Sciatic nerve (tissue), 2 donors: ENCODE measurements around the gene MUC5AC. TPM values are rescaled to one million over a fixed set of nuclear protein-coding genes. Genes with fewer than 3 reads are reported as not detected.
"Not testable (repeated sequence)": the region's sequence is repeated elsewhere in the genome, so short reads cannot be mapped to it uniquely, and the experiment has no call there.

Experiments used
- ATAC-seq: fragments of 200-7000 bp; cut with Tn5 transposase; one replicate; pipeline ENCODE4 v1.9.1; 2020; ENCODE audit warnings: mild to moderate bottlenecking, moderate library complexity
- DNase-seq: peaks from one replicate; pipeline ENCODE4 v3.0.0-alpha.2; 2020; ENCODE audit warnings: low spot score
- intact Hi-C: fragments of 100-400 bp; cut with DNase I; formaldehyde crosslinking; loops from one replicate; pipeline ENCODE4 v1.14.2; 2022
- total RNA-seq: library from RNA; stranded (reverse); fragmentation: NEBNext Ultra II Directional; extraction: Animal tissue kit (Norgen Biotek cat#: 25700); gene quantifications from one replicate; pipeline ENCODE4 v1.2.1, GENCODE V29; 2021
- donor health status: DM: no; HTN: no; CAD: no.
- donor health status: DM: no; HTN: no; CAD: no.

Gene MUC5AC
- total RNA-seq = 0.27 TPM

DNA sequence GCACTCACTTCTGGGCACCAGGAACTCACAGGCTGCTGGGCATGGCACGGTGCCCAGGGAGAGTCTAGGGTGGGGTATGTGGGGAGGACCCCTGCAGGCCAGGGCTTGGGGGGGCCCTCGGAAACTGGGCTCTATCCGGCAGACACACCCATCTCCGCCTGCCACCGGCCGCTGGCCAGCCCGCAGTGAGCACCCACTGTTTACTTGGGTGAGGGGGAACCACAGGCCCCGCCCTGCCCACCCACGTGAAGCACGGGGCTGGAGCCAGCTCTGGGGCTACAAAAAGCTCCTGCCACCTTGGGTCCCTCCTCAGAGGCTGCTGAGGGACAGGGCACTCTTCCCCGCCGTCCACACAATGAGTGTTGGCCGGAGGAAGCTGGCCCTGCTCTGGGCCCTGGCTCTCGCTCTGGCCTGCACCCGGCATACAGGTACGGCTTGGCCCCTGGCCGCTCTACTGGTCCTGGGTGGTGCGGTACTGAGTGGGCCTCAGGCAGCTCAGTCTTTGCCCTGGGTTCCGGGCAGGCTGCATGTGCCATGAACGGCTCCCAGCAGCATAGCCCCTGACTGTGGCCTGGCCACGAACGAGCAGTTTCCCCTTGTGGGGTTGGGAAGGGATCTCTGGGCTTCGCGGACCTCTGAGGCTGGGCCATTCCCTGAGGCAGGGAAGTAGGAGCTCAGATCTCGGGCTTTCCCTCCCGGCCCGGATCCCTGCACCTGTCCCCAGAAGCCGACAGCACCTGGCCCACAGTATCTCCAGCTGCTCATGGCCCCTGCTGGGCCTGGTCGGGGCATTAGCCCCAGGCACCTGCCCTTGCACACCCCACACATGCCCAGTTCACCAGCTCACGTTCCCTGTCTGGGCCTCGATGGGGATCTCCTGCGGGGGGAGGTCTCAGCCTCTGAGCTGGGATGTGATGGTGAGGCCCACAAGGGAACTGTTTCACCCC lies at the start of gene MUC5AC:
Gene MUC5AC, plus strand, starts transcription at position 309 of the 947 bp plus-strand sequence. Its CDS starts 47 bp downstream, at position 356.
- DNase-seq = no peak
- ATAC-seq = no peak
- intact Hi-C loops = no loop called here

DNA sequence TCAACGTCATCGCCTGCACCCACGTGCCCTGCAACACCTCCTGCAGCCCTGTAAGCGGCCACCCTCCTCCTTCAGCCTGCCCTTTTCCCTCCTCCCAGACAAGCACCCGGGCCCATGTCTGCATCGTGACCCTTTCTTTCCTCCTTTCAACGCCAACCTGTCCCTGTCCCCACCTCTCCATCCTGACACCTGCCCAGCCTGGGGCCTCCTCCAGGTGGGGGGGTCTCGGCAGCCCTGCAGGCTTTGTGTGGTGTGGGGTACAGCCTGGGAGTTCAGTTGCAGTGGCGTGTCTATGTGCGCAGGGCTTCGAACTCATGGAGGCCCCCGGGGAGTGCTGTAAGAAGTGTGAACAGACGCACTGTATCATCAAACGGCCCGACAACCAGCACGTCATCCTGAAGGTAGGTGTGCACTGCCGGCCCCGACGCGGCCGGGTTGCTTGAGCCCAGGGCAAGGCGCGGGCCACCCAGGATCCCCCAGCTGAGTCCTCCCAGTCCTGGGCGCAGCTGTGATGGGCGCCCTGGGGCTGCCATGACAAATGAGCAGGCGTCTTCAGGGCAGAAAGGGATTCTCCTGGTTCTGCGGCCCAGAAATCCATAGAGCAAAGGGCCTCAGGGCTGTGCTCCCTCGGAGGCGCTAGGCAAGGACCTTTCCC lies 49.4 kb upstream of the MUC5AC start:
- intact Hi-C loops = no loop called here
- ATAC-seq (no peak), DNase-seq (no peak)

GRCh38 chr11:1109101-1109917 lies 48.4 kb upstream of the MUC5AC start:
- DNase-seq = no peak
- intact Hi-C loops = no loop called here
- ATAC-seq = no peak

GRCh38 chr11:1109918-1110705 lies 47.6 kb upstream of the MUC5AC start:
- intact Hi-C loops = no loop called here
- ATAC-seq = no peak
- DNase-seq = no peak

DNA sequence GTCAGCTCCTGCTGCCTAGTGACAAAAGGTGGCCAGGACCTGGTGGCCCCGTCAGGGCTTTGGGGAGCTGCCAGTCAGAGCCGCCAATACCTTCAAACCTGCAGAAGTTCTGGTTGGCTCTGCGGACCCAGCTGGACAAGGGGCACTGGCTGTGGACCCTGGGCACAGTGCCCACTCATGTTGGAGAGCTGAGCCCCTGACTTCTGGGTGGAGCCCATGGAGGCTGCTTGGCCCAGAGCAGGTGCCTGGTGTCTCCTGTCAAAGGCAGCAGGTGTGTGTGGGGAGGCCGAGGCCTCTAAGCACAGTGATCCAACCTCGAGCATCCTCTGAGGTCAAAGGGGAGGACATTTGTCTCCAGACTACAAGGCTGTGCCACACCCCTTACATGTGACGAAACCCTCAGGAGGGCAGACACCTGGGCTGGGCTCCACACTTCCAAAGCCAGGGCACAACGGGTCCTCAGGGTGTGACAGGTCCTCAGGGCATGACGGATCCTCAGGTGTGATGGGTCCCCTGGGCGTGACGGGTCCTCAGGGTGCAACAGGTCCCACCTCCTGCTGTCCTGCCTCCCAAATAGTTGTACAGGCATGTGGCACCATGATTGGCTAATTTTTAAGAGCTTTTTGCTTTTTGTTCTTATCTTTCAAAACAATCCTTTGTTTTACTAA lies 46.1 kb upstream of the MUC5AC start:
- intact Hi-C loops = no loop called here
- no peak for DNase-seq
- ATAC-seq = no peak

DNA sequence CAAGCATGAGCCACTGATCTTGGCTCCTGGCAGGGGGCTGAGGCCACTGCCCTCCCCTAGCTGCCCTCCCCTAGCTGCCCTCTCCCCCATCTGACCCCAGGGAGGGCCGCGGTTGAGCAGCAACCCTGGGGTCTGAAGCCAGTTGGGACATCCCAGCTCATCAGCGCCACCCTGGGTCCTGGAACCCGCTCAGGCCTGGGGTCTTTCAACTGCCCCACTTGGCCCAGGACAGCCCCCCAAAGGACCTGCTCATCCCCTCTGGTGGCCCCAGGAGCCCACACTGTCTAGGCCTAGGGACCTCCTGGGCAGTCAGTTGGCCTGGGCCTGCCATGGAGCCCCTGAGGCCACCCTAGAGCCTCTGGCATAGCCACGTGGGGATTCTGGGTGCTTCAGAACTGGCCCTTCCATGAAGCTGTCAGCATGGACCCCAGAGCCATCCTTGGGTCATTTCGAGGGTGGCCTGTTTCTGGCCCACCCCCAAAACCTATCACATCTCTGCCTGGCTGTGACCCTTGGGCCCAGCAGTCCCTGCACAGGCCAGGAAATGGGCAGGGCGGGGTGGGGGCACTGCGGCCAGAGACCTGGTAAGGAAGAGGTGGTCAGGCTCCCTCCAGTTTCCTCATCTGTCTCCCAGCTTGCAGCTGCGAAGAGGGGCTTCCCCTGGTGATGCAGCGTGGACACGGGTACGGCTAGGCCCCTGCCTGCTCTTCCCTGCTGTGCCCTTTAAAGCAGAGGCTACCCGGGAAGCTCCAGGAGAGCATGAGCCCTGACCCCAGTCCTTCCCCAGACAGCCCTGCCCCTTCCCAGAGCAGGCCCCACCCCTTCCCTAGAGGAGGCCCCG lies 45.2 kb upstream of the MUC5AC start:
- intact Hi-C loops = no loop called here
- no peak for ATAC-seq

DNA sequence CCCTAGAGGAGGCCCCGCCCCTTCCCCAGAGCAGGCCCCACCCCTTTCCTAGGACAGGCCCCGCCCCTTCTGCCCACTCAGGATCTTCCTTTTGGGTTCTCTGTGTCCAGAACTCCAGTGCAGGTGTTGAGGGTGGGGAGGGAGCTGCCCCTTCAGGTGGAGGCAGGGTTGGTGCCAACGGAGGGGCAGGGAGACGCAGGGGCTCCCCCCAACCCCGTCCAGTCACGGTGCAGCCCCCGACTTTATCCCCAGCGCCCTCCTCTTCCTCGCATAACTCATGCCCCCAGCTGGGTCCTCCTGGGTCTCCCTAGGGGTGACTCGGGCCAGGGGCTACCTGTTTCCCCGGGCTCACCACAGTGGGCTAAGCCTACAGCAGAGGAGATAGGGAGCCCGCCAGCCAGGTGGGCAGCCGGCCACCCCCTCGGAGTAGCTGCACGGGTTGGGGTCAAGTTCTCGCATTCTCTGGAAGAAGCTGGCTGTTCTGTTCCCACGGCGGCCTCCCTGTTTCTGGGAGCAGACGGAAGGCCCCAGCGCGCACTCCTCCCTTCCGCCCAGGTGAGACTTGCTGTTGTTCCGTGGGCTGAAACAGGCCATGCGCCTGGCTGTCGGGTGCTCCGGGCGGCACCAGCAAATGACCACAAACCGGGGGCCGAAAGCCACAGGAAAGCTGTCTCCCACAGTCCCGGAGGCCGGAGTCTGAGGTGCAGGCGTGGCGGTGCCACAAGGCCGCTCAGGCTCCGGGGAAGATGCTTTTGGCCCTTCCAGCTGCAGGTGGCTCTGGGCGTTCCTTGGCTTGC lies 44.1 kb upstream of the MUC5AC start:
- ATAC-seq (no peak), DNase-seq (no peak)
- intact Hi-C loops = no loop called here

More for the DNA sequence above, 45.2 kb upstream of the MUC5AC start:
- no peak for DNase-seq

DNA sequence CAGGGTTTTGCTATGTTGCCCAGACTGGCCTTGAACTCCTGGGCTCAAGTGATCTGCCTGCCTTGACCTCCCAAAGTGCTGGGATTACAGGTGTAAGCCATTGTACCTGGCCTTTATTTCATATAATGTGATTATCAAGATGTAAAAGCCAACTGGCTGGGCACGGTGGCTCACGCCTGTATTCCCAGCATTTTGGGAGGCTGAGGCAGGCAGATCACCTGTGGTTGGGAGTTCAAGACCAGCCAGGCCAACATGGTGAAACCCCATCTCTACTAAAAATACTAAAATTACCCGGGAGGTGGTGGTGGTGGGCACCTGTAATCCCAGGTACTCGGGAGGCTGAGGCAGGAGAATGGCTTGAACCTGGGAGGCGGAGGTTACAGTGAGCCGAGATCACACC lies 42.5 kb upstream of the MUC5AC start:
- DNase-seq, intact Hi-C loops, ATAC-seq: not testable (repeated sequence)

GRCh38 chr11:1116104-1116503 lies 41.6 kb upstream of the MUC5AC start:
- DNase-seq (no peak), ATAC-seq (no peak)
- intact Hi-C loops = no loop called here

- intact Hi-C loops = no loop called here
- peak; percentile 21 for DNase-seq
- no peak for ATAC-seq
These were observed 40.9 kb upstream of the MUC5AC start for GRCh38 chr11:1116666-1117390.

- intact Hi-C loops = no loop called here
- DNase-seq (no peak), ATAC-seq (no peak)
These were observed 39.8 kb upstream of the MUC5AC start for GRCh38 chr11:1117992-1118391.

GRCh38 chr11:1118755-1119603 lies 38.8 kb upstream of the MUC5AC start:
- peak; percentile 45 for DNase-seq
- no peak for ATAC-seq
- intact Hi-C loops = no loop called here

DNA sequence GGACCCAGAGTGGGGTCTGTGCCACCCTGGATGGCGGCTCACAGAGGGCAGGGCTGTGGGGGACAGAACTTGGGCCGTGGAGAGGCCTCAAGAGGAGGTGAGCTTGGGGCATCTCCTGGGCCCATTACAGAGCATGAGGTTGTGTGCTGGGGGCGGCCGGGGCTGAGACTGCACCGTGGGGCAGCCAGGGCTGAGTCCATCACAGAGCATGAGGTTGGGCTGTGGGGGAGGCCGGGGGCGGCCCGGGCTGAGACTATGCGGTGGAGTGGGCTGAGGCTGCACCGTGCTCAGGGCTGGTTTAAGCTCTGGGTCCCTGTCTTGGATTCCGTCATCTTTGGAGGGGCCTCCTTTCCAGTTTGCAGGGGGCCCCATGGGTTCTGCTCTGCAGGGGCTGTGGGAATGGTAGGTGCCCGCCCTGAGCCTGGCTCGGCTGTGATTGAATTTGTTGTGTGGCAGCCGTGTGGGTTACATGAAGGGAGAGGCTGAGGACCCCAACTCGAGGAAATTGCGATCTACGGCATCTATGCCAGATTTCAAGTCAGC lies 38.1 kb upstream of the MUC5AC start:
- no peak for DNase-seq
- no peak for ATAC-seq
- intact Hi-C loops = no loop called here

- ATAC-seq = peak; percentile 17
- DNase-seq = no peak
- intact Hi-C loops = no loop called here
These were observed 37.0 kb upstream of the MUC5AC start for GRCh38 chr11:1120532-1121330.
